Colonic mucosa (tissue), 4 donors: ENCODE data around the gene ASCC1. TPM values are rescaled to one million over a fixed set of nuclear protein-coding genes. Genes with fewer than 3 reads are reported as not detected.

ENCODE experiments used
- DNase-seq: peaks from one replicate; pipeline ENCODE4 v3.0.0-alpha.2; 2020
- H3K27ac ChIP-seq: fragments of 200-600 bp; one replicate; pipeline ENCODE4 v1.8.0; 2021
- H3K27me3 ChIP-seq: fragments of 200-600 bp; one replicate; pipeline ENCODE4 v1.8.0; 2021
- H3K36me3 ChIP-seq: fragments of 200-600 bp; one replicate; pipeline ENCODE4 v1.8.0; 2021
- H3K4me1 ChIP-seq: fragments of 200-600 bp; one replicate; pipeline ENCODE4 v1.8.0; 2021; ENCODE audit warnings: mild to moderate bottlenecking
- H3K4me3 ChIP-seq: fragments of 200-600 bp; one replicate; pipeline ENCODE4 v1.8.0; 2021
- H3K9ac ChIP-seq, 2 donors: one replicate each; pipeline ENCODE4 v1.7.0; 2013; ENCODE audit warnings: control low read depth in 2 of 2, low read depth in 2 of 2, low read length in 2 of 2
- H3K9me3 ChIP-seq: fragments of 200-600 bp; one replicate; pipeline ENCODE4 v1.8.0; 2021
- CTCF ChIP-seq: fragments of 200-600 bp; IDR thresholded peaks from one replicate; pipeline ENCODE4 v1.8.0; 2022; ENCODE audit warnings: antibody characterized with exemption, mild to moderate bottlenecking
- intact Hi-C: fragments of 100-400 bp; cut with DNase I; formaldehyde crosslinking; loops from one replicate; pipeline ENCODE4 v1.14.1; 2022
- total RNA-seq, 2 donors: library from RNA; stranded (reverse); fragmentation: NEBNext Ultra II Directional in 1 of 2; extraction: Animal tissue kit (Norgen Biotek cat#: 25700) in 1 of 2; gene quantifications; one replicate each; pipeline ENCODE4 v1.2.1, GENCODE V29; 2021
- donor health status: healthy.
- donor health status: DM: no; HTN: no; CAD: no.
- donor health status: DM: no; HTN: no; CAD: no.

Gene ASCC1
- total RNA-seq, 2 donors from 2014 or later, result 16.2 to 19.2 TPM

DNA sequence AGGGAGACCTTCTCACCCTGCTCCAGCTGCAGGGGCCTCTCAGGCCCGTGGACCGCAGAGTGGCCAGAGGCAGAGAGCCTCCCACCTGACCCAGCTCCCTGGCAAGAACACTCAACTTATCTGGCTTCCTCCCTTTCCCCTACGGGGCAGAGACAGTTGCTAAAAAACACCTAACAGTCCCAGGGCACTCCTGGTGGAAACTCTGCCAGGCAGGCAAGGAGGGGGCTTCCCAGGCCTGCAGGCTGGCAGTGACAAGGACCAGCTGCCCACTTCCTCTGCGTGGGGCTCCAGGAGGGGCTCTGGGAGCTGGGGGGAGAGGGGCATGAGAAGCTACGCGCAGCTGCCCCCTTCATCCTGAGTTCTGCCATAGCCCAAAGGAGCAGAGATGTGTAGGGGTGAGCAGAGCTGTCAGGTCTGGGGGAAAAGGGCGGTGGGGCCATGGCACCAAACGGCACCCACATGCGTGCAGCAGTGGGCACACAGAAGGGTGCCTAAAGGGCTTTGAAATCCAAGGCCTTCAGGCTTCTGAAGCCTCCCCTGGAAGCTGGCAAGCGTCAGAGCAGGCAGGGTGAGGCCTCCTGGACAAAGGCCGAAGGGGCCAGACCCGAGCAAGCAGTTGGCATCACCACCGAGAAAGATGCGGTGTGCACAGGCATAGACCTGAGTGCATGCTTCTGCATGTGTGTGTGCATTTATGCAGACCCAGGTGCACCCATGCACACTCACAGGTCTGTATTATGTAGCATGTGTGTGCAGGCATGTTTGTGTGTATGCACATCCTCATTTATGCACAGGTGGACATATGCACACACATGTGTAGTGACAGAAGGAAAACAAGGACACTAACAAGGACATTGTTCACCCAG is 142.1 kb downstream of the ASCC1 start:
- no peaks in the 10 kb centered on the region for H3K4me1 ChIP-seq
- no peak overlapping the region for H3K9ac ChIP-seq
- H3K9me3 ChIP-seq, result no peaks in the 10 kb centered on the region
- H3K36me3 ChIP-seq, result no peaks in the 10 kb centered on the region
- H3K27me3 ChIP-seq, result no peaks in the 10 kb centered on the region
- intact Hi-C loops, result no loop called here
- H3K27ac ChIP-seq, result no peak overlapping the region
- no peak for DNase-seq
- H3K4me3 ChIP-seq, result no peak overlapping the region
- TF ChIP-seq CTCF, result no peak

DNA sequence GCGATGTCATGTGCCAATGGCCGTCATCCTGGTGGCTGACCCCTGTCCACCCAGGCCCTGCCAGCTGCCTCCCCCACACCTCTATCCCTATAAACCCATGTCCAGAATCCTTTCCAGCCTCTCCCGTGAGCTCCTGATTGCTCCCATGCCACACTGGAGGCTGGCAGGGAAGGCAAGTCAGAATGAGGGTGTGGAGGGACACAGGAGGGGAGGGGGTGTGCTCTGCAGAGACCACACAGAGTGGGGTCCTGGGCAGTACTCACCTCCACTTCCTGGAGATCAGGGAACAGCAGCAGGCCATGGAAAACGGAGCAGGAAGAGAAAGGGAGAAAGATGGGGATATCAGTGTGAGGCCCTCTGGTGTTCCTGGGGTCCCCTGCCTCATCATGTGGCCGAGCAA is 143.4 kb downstream of the ASCC1 start:
- Histone ChIP-seq H3K27me3 (no peaks in the 10 kb centered on the region), H3K9ac (no peak overlapping the region), H3K4me1 (no peaks in the 10 kb centered on the region), H3K27ac (no peak overlapping the region), H3K9me3 (no peaks in the 10 kb centered on the region), H3K36me3 (no peaks in the 10 kb centered on the region), H3K4me3 (no peak overlapping the region)
- intact Hi-C loops, result no loop called here
- no peak for TF ChIP-seq CTCF
- DNase-seq, result no peak

- no peak overlapping the region for H3K9ac ChIP-seq
- H3K27ac ChIP-seq, result no peak overlapping the region
- no peaks in the 10 kb centered on the region for H3K4me1 ChIP-seq
- TF ChIP-seq CTCF, result no peak
- no peak for DNase-seq
- intact Hi-C loops, result no loop called here
- H3K36me3 ChIP-seq, result no peaks in the 10 kb centered on the region
- H3K9me3 ChIP-seq, result no peaks in the 10 kb centered on the region
- H3K27me3 ChIP-seq, result no peaks in the 10 kb centered on the region
- H3K4me3 ChIP-seq, result no peak overlapping the region
These were observed 144.0 kb downstream of the ASCC1 start for GRCh38 chr10:72072046-72072445.

- Histone ChIP-seq H3K9me3 (no peaks in the 10 kb centered on the region), H3K9ac (no peak overlapping the region), H3K36me3 (no peaks in the 10 kb centered on the region), H3K27ac (no peak overlapping the region), H3K27me3 (no peaks in the 10 kb centered on the region), H3K4me1 (no peaks in the 10 kb centered on the region), H3K4me3 (no peak overlapping the region)
- intact Hi-C loops, result no loop called here
- no peak for TF ChIP-seq CTCF
- DNase-seq, result no peak
These were observed 146.1 kb downstream of the ASCC1 start for GRCh38 chr10:72069751-72070526.

DNA sequence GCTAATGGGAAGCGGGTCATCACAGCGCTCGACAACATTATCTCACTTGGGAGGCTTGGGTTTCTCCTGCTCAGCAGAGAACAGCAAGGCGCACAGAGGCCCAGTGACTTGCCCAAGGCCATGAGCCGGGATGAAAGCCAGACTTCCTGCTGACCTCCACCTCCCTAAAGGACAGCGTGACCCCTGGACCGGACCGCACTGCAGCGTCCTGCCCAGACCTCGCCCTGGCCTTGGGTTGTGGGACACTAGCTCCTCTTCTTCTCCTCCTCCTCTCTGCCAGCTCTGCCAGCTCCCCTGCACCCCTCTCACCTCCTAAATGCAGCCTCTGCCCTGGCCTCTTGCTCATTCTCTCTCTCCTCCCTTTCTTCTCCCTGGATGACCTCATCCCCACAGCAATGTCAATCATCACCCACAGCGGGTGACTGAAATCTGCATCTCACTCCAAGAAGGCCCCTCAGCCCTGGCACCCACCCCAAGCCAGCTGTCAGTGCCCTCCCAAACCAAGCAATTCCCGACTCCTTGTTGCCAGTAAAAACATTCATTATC is 147.1 kb downstream of the ASCC1 start:
- Histone ChIP-seq H3K36me3 (no peaks in the 10 kb centered on the region), H3K27me3 (no peaks in the 10 kb centered on the region), H3K27ac (no peak overlapping the region), H3K4me3 (no peak overlapping the region), H3K4me1 (peaks cover 2% of the 10 kb centered on the region), H3K9me3 (no peaks in the 10 kb centered on the region), H3K9ac (no peak overlapping the region)
- intact Hi-C loops, result no loop called here
- DNase-seq, result no peak
- TF ChIP-seq CTCF, result no peak
